ENCODE measurements around the gene NFIA.

The NFIA gene

DNA sequence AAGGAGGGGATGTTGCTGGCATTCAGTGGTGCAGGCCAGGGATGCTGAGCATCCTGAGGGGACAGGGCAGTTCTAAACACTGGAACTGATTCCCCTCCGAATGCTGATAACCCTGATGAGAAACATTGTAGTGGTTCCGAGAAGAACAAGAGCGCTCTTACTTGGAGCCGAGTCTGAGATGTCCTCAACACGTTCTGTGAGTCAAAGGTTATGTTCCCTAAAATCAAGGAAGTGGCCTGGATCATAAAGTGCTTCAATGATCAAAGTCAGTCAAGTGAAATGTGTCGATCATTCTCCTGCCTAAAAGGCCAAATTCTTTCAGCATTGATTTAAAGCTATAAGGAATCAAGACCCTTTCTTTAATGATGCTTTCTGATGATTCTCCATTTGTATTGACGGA is 234.1 kb downstream of the NFIA start:
- no peak for DNase-seq

DNA sequence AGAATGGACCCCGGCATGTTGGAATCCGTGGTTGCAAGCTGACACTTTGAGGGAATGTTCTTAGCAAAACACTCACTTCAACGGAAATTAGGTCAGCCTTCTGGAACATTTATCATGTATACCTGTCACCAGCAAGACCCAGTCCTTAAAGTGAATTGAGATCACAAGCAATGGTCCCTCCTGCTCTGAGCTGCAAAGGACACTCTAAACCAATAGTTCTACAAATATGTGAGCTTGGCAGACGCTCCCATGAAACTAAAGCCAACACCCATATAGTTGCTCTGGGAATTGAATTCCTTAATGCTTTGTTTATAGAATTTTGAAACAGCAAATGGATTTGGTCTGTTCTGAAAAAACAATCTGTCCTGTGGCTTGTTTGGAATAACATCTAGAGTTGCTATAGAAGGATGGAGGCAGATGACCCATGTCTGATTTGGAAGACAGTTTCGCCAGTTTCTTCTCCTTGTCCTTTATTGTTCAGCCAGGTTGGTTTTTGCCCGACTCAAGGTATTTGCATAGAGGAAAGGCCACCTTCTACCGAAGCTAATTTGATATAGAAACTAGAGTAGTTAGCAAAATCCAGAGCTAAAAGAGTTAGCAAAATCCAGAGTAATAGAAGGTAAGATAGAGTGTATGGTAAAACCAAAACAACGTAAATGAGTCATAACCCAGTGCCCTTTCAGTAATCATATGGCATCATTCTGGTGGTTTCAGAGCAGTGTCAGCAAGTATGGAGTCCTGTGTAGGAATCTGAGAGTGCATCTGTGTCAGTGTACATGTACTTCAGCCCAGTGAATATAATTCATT is 236.2 kb downstream of the NFIA start:
- DNase-seq: peak; percentile 39

DNA sequence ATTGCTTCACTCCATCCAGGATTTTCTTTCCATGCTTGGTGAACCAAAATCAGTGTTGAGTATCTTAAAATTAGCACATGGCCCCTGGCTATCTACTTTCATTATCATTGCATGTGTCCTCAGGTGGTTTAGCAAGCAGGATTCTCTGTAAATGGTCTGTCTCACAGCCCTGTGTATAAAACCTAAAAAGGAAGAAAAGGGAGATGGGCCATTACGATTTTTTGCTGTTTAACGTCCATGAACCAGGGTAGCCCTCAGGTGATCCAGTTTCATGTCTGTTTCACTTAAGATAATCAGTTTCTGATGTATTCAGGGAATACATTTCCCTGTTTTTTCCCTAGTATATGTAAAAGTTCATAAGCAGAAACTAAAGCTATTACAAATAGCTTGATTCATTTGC is 238.2 kb downstream of the NFIA start:
- no peak for DNase-seq

DNA sequence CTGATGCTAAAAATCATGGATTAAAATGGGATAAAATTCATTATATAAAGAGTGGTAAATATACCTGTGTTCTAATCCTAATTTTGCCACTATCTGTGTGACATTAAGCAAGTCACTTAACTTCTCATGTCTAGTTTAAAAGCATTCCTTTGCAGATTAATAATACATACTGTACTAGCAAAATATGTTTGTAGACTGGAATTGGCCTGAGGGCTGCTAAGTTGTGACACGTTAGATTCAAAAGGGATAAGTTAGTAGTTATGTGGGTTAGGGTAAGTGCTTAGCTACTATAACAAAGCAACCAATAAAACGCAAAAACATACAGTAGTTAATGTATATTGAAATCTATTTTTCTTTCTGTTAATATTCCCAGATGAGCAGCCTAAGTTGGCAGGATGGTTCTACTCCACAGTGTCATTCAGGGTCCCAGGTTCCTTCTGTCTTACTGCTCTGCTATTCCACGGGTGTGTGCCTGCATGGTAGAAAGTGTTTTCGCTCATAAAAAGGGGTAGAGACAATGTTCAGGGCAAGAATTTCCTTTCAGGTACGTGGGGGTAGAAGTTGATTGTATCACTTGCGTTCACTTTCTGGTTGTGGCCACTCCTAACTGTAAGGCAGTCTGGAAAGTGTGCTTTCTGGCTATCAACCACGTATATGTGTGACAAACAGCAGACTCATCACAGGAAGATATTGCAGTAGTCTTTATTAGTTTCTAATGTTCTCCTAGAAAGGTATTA is 239.8 kb downstream of the NFIA start:
- DNase-seq: no peak

DNA sequence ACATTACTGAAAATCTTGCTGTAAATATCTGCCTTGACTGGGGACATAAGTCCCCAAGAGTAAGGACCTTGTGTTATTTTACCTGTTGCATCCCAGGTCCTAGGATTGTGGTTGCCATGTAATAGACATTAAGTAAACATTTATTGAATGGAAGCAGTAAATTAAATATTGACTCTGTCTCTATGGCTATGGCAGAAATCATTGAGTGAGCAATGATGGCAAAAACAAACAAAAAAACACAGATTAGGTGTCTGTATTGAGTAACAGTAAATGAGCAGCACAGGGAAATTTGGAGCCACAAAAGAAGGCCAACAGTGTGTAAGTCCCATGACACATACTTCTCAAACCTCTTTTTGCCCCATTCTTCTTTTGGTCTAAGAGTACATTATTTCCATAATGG is 240.4 kb downstream of the NFIA start:
- peak; percentile 92 for DNase-seq

DNA sequence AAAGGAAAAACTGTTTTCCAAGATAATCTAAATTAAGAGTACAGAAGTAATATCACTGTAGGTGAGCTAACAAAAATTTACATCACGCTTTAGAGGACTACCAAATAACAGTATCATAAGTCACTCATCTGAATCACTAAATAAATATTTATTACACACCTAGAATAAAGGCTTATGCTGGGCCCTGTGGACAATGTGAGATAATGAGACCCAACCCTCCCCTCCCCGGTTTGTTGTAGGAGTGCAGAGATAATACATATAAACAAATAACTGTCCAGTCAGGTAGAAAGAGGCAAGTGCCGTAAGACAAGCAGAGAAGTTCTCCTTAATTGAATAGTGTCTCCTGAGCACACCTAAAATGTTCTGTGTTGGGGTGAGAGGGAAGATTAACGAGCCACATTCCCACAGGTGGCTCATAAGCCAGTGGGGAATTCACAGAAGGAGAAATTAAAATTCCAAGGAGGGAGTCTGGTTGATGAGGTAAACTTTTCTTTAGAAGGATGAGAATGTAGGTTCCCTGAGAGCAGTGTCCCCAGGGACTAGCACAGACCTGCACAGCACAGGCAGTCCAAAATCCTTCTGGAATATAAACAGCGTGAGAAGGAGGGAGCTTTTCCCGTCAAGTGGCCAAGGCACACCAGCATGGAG is 241.4 kb downstream of the NFIA start:
- no peak for DNase-seq

DNA sequence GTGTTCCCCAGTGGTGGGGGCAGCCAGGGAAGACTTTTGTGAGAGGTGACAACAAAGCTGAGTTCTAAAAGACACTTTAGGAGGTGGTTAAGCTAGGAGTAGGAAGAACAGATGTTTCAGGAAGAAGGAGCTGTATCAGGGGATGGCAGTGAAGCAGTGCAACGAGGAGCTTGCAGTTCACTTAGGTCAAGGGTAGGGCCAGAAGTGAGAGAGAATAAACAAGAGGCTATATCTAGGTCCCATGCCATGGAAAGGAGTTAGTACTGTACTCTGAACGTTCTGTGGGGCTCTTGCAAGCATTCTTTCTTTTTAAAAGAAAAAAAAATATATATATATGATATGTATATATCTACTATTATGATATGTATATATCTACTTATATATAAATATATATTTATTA is 244.4 kb downstream of the NFIA start:
- DNase-seq: no peak

DNA sequence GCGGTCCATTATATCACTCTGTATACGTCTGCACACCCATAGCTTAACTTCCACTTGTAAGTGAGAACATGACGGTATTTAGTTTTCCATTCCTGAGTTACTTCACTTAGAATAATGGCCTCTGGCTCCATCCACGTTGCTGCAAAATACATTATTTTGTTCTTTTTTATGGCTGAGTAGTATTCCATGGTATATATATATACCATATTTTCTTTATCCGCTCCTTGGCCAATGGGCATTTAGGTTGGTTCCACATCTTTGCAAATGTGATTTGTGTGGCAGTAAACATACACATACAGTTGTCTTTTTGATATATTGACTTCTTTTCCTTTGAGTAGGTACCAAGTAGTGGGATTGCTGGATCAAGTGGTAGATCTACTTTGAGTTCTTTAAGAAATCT is 245.1 kb downstream of the NFIA start:
- no peak for DNase-seq

DNA sequence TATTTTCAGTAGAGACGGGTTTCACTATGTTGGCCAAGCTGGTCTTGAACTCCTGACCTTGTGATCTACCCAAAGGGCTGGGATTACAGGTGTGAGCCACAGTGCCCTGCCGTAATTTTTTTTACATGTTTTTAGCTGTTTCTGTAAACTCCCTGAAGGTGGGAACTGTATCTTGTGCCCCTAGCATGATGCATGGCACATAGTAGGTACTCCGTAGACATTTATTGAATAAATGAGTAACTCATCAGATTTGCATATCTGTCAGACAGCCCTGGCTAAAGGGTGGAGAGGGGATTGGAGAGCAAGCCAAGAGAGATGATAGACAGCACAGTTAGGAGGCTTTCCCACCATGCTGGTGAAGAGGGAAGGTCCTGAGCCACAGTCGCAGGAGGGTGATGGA is 247.2 kb downstream of the NFIA start:
- no peak for DNase-seq

DNA sequence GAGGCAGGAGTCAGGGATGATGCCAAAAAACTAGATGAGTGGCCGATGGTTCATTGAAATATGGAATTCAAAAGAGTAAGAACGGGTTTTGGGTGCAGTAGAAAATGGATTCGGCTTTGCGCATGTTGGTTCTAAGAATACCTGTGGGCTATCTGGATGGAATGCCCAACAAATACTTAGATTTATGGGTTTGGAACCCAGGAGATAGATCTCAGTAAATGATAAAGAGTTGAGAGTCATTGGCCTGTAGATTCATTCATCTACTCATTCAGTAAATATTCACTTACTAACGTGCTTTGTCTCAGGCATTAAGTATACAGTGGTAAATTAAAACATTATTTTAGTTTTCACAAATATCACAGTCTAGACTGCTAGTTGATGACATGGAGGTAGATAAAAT is 247.7 kb downstream of the NFIA start:
- DNase-seq: no peak

DNA sequence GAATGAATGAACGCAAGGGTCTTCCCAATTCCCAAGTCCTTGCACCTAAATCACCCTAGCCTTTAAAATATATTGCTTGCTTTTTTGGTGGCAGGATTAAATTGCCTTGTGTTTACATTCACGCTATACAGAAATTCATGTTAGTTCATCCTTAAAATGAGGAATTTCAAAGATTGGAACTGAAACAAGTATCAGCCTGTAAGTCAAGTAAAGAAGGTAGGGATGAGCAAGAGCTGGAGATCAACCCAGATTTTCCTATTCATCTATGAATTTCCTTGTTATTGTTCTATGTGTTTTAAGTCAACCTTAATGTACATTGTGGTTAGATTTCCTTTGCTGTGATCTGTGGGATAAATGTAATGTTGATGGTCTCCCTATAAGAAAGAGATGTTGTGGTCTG is 248.2 kb downstream of the NFIA start:
- DNase-seq: no peak

DNA sequence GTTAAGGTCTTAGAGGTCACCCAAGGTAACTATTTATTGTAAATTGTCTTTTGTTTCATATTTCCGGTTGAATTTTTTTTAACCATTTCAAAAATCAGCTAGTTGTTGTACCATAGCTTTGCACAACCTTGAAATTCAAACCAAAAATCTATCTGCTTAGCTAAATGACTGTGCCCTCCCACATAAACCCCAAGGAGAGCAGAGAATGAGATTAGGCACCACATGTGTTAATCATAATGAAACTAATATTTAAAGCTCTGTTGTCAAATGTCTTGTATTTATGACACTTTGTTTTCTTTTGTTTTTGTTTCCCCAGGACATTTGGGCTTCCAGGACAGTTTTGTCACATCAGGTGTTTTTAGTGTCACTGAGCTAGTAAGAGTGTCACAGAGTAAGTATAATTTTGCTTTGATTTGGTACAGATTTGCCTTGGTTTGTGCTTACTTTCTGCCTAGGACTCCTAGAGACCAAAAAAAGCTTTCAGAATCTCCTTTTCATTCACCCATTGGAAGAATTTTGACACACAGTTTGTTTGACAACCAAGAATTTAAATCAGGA is 249.9 kb downstream of the NFIA start:
- no peak for DNase-seq

DNA sequence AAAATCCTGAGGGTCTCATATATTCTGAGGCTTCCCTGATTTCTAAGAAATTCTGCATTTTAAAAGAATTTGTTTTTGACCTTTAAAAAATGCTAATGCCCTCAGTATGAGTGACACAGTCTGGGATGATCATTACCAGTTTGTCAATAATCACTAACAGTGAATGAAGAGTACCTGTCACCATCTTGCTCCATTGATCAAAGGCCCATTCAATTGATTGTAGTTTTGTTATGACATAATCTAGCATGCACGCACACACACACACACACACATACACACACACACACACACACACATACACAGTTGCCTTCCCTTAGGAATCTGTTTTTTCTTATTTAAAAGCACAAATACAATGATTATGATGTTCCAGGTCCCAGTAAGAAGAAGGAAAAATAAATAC is 250.4 kb downstream of the NFIA start:
- no peak for DNase-seq

DNA sequence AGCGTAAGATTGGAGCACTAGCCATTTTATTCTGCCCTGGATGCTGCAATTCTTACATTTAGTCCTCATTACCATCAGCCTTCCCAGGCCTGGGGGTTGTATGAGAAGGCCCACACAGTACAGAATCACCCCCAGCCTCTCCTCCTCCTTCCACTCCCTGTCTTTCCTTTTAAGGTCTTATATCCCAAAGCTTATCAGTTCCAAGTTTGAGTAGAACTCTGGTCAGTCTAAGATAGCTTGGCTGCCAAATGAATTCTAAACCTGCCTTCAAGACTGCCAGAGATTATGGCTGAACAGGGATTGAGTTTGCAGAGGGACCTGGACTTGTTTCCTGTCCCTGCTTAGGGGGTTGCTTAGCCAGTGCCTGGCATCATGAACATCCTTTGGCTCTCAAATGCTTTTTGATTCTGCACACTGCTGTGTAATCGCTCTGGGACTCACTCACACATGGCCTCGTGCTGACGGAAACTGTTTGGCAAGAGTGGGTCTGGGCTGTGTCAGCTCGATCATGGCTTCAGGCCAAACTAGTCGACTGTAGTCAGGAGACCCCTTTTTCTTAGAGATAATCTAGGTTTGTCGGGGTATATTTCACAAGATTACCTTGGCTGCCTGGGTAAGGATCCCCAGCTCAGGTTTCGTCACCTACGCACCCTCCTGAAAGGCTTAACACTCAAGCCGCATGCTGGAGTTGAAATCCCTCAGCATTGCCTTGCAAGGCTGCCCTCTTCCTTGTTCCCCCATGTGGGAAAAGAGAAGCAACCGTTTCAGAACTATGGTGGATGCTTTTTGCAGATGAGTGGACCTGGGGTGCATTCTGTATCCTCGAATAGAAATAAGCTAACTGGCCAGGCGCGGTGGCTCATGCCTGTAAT is 252.6 kb downstream of the NFIA start:
- no peak for DNase-seq

DNA sequence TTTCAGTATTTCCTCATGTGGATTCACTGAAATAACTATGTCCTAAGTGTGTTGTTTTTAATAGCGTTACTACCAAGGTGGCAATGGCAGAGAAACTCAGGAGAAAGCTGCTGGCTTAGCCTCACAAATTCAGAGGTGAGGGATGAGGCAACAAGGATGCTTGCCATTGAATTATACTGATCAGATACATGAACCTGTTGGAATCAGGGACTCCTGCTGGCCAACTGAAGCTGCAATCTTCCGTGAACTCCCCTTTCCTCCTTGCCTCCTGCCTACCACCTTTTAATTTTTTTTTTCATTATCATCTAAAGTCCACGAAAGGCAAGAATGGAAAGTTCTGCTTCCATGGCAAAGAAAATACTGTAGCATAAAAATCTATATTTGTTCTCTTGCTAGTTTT is 254.7 kb downstream of the NFIA start:
- DNase-seq: no peak

DNA sequence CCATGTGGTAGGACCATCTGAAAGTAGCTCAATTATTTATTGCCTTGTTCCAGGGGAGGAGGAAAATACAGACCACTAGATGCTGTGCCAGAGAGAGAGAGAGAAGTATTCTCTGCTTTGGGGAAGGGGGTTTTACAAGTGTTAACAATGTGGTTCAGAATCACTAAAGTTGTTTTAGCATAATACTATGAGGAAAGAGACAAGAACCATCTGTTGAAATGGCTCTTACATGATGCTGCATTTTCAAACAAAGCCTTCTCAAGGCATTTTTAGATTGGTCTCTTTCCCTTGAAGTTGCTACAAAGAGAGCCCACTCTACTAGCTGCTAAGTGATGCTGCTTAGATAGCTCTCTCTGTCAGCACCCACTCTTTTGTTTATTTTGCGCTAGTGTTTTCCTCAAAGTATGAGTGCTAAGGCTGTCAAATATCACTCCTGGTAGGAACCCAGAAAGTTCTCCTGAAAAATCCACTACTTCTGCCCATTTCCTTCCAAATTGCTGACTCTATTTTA is 255.1 kb downstream of the NFIA start:
- no peak for DNase-seq

DNA sequence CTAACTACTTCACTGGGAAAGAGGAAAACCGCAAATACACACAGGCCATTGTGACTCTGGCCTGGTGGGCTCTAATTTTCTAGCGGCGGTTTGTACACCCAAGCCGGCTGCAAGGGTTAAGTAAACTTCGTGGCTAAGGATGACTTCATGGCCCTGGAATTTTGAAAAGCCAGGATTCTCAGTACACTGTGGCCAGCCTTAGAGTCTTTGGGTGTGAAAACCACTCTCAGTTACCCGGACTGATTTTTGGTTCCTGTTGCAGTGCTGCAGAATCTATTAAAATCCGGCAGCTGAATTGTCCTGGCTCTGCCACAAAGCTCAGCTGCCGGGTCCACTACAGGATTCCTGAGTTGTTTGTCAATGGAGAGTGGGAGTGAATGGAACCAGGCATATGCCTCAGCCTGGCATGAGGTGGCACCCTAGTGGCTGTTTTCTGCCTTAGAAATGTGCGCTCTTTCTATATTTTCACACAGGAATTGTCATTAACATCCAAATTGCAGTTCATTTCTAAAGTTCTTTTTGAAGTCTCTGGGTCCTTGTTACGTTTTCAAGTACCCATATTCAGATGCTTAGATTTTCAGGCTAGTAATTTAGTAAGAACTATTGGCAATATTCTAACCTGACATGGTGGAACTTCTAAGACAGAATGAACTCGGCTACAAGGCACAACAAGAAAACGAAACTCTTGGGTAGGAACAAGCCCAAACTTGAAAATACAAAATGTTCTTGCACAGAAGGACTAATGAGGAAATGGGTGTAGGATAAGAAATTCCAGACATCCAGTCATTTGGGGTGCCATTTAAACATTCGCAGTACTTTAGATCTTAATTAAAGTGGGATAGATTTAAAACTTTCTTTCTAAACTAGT is 255.9 kb downstream of the NFIA start:
- DNase-seq: peak; percentile 88

DNA sequence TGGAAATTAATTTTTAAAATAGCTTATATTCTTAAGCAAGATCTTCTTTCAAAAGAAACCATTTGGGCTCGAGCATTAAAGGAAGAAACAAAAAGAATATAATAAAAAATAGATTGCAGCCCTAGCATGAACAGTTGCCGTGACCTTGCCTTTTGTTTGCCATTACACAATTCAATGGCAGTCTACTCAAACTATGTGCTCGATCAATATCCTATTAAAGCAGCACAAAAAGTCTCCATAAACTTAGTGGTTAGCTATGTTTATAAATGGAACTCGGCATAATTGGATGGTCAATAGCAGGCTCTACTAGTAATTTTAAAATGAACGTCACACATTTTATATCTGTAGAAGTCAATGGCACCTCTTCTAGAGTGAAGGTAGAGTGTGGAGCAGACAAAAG is 256.5 kb downstream of the NFIA start:
- DNase-seq: no peak

DNA sequence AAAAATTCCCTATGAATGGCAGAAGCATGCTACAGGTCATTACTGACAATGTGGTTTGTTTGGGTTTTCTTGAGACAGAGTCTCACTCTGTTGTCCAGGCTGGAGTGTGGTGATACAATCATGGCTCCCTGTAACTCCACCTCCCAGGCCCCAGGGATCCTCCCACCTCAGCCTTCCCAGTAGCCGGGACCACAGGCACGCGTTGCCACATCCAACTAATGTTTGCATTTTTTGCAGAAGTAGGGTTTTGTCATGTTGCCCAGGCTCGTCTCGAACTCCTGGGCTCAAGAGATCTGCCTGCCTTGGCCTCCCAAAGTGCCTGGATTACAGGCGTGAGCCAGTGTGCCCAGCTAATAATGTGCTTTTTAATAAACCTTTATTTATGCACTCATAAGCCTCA is 259.1 kb downstream of the NFIA start:
- no peak for DNase-seq

DNA sequence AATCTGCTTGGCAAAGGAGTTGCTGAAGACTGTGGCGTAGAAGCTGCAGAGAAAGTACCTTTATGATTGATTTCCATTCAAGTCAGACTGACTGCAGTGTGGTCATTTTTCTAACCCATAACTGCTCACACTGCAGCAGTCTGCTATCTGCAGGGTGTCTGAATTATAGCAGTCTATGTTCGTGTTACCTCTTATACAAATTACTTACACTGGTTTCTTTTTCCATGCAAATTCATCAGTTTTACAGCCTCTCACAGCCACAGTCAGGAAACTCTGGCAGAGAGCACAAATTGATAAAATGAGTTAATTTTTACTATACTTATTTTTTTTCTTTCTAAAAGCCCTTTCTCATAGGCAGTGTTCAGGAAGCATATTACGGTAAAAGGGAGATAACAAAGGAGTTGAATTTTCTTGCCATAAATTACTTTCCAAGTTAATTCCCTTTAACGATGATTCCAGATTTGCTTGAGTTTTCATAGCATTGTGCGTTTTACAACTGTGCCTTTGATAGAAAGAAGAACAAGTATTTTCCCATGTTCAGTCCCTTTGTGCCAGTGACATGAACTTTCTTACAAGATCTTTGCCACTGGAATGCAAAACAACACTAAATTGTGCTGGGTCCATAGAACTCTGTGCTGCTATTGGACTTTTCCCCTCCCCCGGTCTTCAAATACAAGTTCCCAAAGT is 261.5 kb downstream of the NFIA start:
- no peak for DNase-seq

DNA sequence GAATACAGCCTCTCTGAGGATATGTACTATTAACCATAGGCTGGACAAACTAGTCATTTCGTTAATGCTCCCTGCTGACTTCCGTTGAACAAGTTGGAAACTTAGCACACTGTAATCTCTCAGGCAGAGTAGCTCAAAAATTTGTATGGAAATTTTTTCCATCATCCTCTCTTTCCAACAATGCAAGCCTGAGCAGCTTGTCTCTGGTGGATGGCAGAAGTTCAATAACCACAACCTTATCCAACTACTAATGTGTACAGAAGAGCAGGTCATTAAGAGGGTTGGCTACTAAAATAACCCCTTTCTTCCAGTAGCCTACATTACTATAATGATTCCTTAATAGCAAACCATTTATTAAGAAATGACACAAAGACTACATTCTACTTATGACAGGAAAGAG is 262.3 kb downstream of the NFIA start:
- no peak for DNase-seq
